SK-N-SH treated with all-trans-retinoic acid at 6 μM for 48 hours (cell line): Measurements from ENCODE around the gene ERG.

ENCODE experiments used
- RARB ChIP-seq: fragments of 250-450 bp; sonication (Bioruptor Pico); IDR thresholded peaks from 2 replicates; pipeline ENCODE4 v1.8.0; 2021; ENCODE audit warnings: mild to moderate bottlenecking, moderate library complexity
- ZFP30 ChIP-seq: fragments of 450-650 bp; formaldehyde crosslinking; IDR thresholded peaks from 2 replicates; pipeline ENCODE4 v1.5.0; 2022; ENCODE audit warnings: mild to moderate bottlenecking, moderate library complexity

DNA sequence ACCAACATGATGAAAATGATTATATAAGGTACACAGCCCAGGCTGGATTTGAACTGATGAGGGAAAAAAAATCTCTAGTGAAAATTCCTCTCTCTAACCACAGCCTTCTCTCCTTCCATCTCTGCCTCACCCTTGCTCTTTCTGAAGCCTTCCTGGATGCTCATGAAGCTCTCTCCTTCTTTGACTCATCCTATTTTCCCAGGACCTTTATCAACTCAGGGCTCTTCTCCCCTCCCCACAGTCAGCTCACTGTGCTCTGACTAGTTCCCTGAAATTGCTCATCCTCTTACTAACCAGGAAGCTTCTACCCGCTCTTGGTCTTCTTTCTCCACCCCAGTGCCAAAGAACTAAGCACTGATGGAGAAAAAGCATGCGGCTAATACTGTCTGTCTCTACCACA is 46.4 kb upstream of the ERG start:
- TF ChIP-seq ZFP30 (CRISPR knock-in tag), result no peak
- no peak for TF ChIP-seq RARB
